Islet of Langerhans (tissue), 1 donor: ENCODE results near the gene CPB2.

Source experiments
- FAIRE-seq: peaks from one replicate; lab custom pipeline; 2011; peaks lifted over from hg19 to GRCh38; lab: Jason Lieb, UNC

The CPB2 gene

GRCh38 chr13:46126552-46127357 is 21.9 kb upstream of the CPB2 start:
- FAIRE-seq = no peak

GRCh38 chr13:46126056-46126455 is 21.2 kb upstream of the CPB2 start:
- no peak for FAIRE-seq

GRCh38 chr13:46124967-46125933 is 20.4 kb upstream of the CPB2 start:
- FAIRE-seq = no peak

GRCh38 chr13:46124531-46124966 is 19.7 kb upstream of the CPB2 start:
- FAIRE-seq = no peak

GRCh38 chr13:46122304-46122703 is 17.5 kb upstream of the CPB2 start:
- FAIRE-seq = no peak

GRCh38 chr13:46121597-46122163 is 16.8 kb upstream of the CPB2 start:
- no peak for FAIRE-seq

GRCh38 chr13:46121033-46121432 is 16.2 kb upstream of the CPB2 start:
- no peak for FAIRE-seq

GRCh38 chr13:46119883-46120614 is 15.2 kb upstream of the CPB2 start:
- FAIRE-seq = no peak

GRCh38 chr13:46116653-46117502 is 12.0 kb upstream of the CPB2 start:
- no peak for FAIRE-seq

GRCh38 chr13:46114613-46115012 is 9.8 kb upstream of the CPB2 start:
- no peak for FAIRE-seq

GRCh38 chr13:46113596-46113995 is 8.8 kb upstream of the CPB2 start:
- FAIRE-seq = no peak

GRCh38 chr13:46111151-46111550 is 6.3 kb upstream of the CPB2 start:
- FAIRE-seq = no peak

- no peak for FAIRE-seq
Observed at GRCh38 chr13:46109451-46109850, 4.6 kb upstream of the CPB2 start.

GRCh38 chr13:46106839-46107371 is 2.1 kb upstream of the CPB2 start:
- no peak for FAIRE-seq

- no peak for FAIRE-seq
Observed at GRCh38 chr13:46103037-46103436, 1.8 kb downstream of the CPB2 start.

GRCh38 chr13:46102255-46102605 is 2.6 kb downstream of the CPB2 start:
- FAIRE-seq = no peak

GRCh38 chr13:46101484-46102254 is 3.2 kb downstream of the CPB2 start:
- FAIRE-seq = no peak

GRCh38 chr13:46101002-46101401 is 3.8 kb downstream of the CPB2 start:
- FAIRE-seq = no peak

- FAIRE-seq = no peak
Observed at GRCh38 chr13:46100191-46100815, 4.5 kb downstream of the CPB2 start.

GRCh38 chr13:46097663-46098062 is 7.2 kb downstream of the CPB2 start:
- no peak for FAIRE-seq
